Choroid plexus epithelial cell (primary cell): ENCODE measurements around the gene BACH1.
A peak's percentile ranks its signal among the peaks of the same experiment; 100 is the strongest.

Experiments used
- DNase-seq: peaks from one replicate; pipeline ENCODE4 v3.0.0-alpha.2; 2010; ENCODE audit warnings: low read depth
- H3K4me3 ChIP-seq: 2 replicates; pipeline ENCODE4 v1.5.1; 2011; ENCODE audit warnings: low read depth, mild to moderate bottlenecking, control low read depth, low read length, moderate library complexity
- CTCF ChIP-seq: conservative IDR thresholded peaks from 2 replicates; pipeline ENCODE4 v1.5.1; 2011; ENCODE audit warnings: low read depth, mild to moderate bottlenecking, control low read depth, inconsistent platforms, low read length, moderate library complexity

Gene BACH1

GRCh38 chr21:29293495-29293894 lies 5.2 kb upstream of the BACH1 start:
- no peak for DNase-seq
- TF ChIP-seq CTCF: no peak
- H3K4me3 ChIP-seq: no peak overlapping the region

GRCh38 chr21:29295066-29295650 lies 3.6 kb upstream of the BACH1 start:
- no peak overlapping the region for H3K4me3 ChIP-seq
- no peak for TF ChIP-seq CTCF
- DNase-seq: no peak

DNA sequence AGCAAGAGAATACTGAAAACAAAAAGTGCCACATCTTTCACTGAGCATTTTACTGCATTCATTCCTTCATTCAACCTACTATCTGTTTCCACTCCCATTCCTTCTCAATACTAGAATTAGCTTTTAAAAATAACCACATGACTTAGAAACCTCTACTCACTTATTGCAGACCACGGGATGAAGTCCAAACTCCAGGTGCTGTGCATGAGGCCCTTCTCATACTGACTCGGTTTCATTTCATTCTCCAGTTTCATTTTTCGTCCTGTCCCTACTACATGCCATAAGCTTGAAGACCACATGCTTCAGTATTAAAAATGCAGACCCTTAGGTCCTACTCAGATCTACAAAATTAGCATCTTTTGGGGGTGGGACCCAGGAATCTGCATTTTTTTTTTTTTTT lies 2.3 kb upstream of the BACH1 start:
- DNase-seq: no peak
- H3K4me3 ChIP-seq: no peak overlapping the region
- no peak for TF ChIP-seq CTCF

GRCh38 chr21:29297483-29298347 lies 1.0 kb upstream of the BACH1 start:
- peak overlapping the region; percentile 56 for H3K4me3 ChIP-seq
- no peak for DNase-seq
- TF ChIP-seq CTCF: no peak

DNA sequence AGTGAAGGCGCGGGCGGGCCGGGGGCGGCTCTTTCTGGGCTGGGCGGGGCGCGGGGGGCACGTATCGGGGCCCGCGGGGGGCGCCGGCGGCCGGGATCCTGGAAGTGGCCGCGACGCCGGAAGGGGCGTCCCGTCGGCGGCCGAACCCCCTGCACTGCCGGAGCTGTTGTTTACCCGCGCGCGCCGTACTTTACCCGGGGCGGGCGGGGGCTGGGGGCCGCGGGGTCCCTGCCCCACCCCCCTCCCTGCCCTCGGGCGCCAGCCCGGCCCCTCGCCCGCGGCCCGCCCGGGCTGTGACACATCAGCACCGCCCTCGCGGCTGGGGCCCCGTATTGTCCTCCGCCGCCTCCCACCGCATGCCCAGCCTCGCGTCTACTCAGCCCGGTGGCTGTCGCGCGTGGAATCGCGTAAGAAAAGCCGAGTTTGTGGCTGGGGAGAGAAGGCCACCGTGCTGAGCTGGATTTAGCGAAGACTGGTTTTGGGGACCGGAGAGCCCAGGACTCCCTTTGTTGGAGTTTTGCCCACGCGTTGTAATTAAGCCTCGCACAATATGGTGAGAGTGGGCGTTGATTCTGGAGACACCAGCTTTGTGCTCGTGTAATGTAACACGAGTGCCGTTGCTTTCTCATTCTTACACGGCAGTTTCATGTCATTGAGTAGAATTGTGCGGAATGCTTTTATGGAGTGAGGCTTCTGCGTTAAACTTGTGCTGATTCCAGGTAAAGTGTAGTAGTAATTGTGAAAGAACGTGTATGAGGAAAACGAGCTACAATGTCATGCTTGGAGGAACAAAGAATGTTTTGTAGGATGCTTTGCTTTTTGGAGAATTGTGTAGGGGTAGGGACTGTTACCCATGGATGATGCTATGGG lies 559 bp downstream of the BACH1 start:
- TF ChIP-seq CTCF: no peak
- H3K4me3 ChIP-seq: peak overlapping the region; percentile 73
- peak; percentile 69 for DNase-seq

DNA sequence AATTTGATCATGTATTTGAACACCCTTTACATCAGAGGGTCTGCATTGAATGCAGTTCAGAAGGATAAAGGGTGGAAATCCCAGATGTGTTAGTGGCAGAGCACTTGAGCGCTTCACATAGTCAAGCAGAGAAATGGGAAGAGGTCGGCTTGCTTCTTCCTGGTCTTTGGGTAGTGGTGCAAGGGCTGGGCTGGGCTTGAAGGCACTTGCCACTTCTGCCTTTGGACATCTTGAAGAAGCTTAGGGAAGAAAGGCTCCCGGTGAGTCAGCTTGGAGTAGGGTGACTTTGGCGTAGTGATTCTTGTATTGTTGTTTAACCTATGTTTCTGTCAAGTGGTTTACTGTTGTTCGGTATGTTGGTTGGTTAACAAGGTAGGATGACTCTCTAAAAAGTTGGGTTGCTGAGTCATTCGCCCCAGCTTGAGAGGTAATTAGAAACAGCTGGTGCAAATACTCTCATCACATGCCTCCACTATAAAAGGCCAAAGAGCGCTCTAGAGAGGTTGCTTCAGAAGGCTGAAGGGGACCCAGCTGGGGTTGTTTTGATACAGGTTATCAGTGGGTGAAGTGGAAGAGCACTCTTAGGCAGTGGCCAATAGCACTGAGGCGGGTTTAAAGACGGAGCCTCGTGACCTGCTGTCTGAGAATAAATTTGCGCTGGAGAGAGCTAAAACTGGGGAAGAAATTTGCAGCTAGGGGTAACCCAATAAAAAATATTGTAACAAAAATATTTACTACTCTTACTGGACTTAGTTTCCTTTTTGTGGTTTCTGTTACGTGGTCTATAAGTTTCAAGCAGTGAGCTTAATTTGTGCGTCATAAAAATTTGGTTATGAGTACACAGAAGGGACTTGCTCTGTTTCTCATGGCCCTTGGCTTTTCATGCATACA lies 1.4 kb downstream of the BACH1 start:
- DNase-seq: peak; percentile 95
- no peak for TF ChIP-seq CTCF
- peak overlapping the region; percentile 73 for H3K4me3 ChIP-seq
